ENCODE measurements around the gene ING5.
A peak's percentile ranks its signal among the peaks of the same experiment; 100 is the strongest.

ING5 gene

DNA sequence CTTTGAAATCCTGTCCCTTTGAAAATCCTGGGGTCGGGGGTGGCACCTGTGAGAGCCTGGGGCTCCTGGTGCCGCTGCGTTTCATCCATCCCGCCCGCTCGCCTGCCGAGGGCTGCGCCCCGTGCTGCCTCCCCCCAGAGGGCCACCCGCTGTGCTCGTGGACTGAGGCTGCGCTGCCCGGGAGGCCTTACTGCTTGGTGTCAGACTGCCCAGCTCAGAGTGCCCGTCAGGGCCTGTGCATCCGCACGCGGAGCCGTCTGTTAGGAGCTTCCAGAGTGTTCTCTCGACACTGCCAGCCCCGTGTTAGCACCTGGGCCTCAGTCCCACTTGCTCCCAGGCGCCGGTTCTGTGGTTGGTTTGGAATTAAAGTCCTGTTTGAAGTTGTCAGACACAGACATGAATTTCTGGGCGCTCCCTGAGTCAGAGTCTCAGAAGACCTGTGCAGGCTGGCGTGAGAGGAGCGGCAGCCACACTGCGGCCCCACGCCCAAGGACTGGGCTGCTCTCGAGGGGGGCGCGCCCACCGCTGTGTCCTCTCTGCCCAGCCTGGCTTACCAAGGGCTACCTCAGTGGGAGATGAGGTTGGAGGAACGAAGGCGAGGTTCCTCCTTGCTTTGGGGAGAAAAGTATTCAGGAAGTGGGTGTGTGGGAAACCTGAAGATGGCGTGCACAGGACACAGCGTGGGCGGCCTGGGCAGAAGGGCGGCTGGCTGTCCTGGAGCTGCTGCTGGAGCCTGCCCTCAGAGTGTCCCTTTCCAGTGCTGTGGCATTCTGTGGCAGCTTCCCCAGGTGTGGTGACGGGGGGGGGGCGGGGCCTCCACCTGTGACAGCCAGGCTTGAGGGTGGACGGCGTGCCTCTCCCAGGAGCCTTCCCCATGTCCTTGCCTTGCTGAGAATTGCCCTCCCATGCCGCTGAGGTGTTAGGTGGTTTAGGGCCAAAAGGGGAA lies 29.3 kb upstream of the ING5 start:
- DNase-seq (ENCODE audit: low read depth in 2 of 2), result no peak

- no peak for DNase-seq (ENCODE audit: low read depth in 2 of 2)
Observed at GRCh38 chr2:241673189-241673663, 28.6 kb upstream of the ING5 start.

DNA sequence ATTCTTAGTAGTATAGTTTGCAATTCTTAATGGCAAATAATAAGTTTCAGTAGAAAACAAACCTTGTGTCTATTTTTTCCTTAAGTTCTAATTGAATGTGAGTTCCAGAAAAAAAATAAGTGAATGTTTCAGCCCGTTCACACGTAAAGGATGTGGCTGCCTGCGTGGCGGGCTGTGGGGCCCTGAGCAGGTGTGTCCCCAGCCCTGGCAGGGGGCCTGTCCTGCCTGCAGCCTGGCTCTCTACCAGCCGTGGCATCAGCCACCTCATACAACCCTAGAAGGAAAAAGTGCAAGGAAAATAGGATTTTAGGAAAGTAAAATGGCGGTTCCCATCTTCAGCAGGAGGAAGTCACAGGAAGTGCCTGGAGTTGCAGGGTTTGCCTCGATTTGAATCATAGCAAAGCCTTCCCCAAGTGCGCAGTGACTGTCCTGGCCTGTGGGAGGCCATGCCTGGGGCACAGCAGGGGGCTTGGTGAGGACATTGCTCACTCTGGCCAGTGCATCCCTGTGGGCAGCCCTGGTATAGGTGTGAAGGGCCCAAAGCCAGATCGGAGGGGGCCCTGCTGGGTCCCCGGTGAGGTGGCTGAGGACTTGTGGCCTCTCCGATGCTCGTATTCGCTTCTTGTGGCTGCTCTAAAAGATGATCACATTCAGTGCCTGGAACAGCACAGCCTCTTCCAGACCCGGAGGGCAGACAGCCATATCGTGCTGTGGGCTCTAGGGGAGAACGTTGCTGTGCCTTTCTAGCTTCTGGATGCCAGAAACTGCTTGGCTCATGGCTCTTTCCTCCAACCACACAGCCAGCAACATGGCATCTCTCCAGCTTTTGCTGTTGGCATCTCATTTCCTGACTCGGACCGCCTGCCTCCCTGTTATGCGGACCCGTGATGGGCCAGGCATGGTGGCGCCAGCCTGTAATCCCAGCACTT lies 27.8 kb upstream of the ING5 start:
- DNase-seq (ENCODE audit: low read depth in 2 of 2), result no peak

GRCh38 chr2:241675885-241676284 lies 26.0 kb upstream of the ING5 start:
- DNase-seq (ENCODE audit: low read depth in 2 of 2), result no peak

- DNase-seq (ENCODE audit: low read depth in 2 of 2), result no peak
Observed at GRCh38 chr2:241676665-241677064, 25.2 kb upstream of the ING5 start.

DNA sequence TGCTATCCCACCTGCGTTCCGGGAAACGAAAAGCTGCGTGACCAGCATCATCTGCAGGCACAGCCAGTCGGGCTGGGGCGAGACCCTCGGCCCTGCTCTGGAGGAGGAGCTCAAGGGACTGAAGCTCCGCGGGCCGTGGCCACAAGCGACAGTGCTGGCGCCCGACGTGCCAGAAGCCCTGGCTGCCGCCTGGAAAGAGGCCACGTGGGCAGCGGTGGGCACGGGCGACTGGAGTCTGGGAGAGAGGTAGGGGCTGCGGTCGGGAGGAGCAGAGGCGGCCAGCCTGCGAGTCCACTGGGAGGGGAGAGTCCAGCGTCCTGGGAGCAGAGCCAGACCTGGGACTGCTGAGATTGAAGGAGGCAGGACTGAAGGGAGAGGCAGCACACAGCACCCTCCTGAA lies 24.4 kb upstream of the ING5 start:
- DNase-seq (ENCODE audit: low read depth in 2 of 2), result no peak

- no peak for DNase-seq (ENCODE audit: low read depth in 2 of 2)
Observed at GRCh38 chr2:241678307-241678706, 23.5 kb upstream of the ING5 start.

DNA sequence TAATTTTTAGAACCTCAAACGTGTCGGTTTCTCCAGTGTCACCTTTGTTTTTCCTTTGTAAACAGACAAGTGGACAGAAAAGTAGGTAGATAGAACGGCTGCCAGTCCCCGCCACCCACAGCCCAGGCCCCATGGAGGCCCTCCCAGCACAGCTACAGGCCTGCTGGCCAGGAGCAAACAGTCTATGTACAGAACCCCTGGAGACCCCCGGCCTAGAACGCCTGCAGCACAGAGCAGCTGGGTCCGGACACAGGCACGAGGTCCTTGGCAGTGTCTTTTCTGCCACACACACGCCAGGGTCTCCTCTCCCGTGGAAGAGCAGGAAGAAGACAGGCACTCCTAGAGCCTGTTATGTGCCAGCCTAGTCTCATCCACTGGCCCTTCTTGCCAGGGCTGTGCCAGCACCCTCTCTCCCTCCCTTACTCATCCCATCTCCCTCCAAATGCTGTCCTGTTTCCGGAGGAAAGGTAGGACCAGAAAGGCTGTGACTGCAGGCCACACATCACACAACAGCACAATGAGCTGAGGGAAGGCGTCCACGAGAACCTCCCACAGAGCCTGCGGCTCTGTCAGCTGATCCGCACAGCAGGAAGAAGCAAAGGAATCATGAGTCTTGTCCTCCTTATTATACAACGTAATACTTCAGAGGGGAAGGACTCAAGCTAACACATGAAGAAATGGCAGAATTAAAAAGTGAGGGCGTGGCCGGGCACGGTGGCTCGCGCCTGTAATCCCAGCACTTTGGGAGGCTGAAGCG lies 22.9 kb upstream of the ING5 start:
- DNase-seq (ENCODE audit: low read depth in 2 of 2), result no peak

DNA sequence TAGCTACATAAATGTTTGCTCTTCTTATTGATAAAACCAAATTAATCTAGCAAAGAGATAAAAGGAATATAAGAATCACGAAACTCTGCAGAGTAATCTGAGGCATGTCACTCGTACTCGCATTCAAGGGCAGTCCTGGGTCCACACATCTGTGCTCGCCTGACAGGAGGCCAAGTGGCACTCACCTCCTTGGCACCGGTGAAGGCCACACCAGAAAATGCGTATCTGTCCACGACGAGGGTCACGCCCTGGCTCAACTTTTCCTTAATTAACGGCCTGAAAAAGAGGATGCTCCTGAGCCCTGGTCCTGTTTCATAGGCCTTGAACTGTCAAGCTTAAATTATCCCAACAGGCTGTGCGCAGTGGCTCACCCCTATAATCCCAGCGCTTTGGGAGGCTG lies 21.8 kb upstream of the ING5 start:
- DNase-seq (ENCODE audit: low read depth in 2 of 2), result no peak

DNA sequence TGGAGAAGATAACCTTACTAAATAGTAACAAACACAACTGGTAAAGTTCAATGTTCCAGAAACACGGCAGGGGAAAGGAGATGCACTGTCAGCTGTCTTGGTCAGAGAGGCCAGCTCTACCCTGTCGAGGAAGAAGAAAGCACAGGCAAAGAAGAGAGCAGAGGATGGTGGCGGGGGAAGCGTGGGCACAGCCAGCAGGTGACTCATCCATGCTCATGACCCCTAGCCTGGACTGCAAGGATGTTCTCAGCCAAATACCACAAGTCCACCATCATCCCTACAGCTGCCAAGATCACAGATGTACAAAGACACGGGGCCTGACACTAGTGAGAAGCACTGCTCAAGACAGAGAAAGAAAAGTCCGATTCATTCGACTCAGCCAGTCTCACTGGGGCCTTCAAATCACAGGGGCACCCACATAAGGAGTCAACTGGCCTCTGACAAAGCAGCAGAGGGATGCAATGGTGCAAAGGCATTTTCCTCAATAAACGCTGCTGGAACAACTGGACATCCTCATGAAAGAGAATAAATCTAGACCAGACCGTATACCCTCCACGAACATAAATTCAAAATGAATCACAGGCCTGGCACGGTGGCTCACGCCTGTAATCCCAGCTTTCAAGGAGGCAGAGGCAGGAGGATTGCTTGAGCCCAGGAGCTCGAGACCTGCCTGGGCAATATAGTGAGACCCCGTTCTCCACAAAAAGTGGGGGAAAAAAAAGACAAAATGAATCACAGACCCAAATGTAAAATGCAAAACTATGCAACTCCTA lies 20.8 kb upstream of the ING5 start:
- no peak for DNase-seq (ENCODE audit: low read depth in 2 of 2)

DNA sequence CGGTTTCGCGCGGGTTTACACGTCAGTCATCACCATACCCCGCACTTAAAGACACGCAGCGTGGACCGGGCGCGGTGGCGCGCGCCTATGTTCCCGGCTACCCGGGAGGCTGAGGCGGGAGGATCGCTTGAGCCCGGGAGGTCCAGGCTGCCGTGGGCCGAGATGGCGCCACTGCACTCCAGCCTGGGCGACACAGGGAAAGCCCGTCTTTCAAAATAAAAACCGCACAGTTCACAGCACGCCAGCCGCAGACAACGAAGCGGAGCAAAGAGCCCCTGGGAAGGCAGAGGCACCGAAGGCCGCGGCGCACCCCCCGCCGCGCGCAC lies 15.6 kb upstream of the ING5 start:
- no peak for DNase-seq (ENCODE audit: low read depth in 2 of 2)

GRCh38 chr2:241686650-241687425 lies 15.0 kb upstream of the ING5 start, which contains the start of gene DTYMK:
TSS of gene DTYMK (minus strand) at chr2:241686815. CDS start at chr2:241686783, 32 bp downstream.
- DNase-seq (ENCODE audit: low read depth in 2 of 2), result peak; percentile 89 to 95

DNA sequence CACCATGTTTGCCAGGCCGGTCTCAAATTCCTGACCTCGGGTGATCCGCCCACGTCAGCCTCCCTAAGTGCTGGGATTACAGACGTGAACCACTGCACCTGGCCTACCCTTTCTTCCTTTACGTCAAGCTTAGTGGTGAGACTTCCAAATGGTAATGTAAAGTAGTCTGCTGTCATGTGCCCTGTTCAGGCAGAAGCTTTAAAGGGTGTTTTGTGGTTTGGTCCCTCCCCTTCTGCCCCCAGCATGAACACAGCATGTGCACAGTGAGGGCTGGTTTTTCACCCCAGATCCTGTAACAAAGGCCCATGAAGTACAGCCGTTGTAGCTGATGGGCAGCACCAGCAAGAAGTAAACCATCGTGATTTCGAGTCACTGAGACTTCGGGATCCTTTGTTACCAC lies 12.5 kb upstream of the ING5 start:
- DNase-seq (ENCODE audit: low read depth in 2 of 2), result peak in 1 of 2 donors; percentile 36

DNA sequence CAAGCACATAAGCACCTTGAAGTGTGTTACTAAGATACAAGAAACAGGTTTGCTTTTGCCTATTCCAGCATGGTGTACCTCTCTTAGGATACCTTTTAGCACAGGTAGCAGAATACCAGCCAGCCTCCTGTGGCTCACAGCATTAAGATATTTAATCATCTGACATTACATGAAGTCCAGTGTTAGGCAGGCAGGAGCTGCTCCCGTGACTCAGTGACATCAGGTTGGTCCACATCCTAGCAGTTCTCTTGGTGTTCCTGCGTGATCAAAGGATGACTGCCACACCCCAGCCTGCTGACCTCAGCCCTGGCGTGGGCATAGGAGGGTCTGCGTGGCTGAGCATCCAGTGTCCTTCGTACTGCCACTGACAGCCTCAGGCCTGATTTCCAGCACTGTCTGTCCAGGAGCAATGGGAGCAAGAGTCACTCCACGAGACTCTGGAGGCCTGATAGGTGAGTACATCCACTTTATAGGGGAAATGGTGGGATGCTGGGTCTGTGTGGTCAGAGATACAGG lies 11.6 kb upstream of the ING5 start:
- no peak for DNase-seq (ENCODE audit: low read depth in 2 of 2)

DNA sequence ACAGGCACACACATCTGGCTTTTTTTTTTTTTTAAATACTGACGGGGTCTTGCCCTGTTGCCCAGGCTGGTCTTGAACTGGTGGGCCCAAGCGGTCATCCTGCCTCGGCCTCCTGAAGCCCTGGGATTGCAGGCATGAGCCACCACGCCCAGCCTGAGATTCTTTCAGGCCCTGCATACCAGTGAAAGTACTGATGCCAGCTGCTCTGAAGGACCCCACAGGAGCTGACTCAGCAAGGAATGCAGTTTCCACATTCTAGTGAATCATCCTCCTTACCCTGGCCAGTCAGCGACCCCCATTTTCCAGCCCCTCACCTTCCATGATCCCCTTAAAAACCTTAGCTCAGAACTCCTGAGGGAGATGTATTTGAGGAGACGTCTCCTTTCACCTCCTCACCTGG lies 9.4 kb upstream of the ING5 start:
- no peak for DNase-seq (ENCODE audit: low read depth in 2 of 2)

DNA sequence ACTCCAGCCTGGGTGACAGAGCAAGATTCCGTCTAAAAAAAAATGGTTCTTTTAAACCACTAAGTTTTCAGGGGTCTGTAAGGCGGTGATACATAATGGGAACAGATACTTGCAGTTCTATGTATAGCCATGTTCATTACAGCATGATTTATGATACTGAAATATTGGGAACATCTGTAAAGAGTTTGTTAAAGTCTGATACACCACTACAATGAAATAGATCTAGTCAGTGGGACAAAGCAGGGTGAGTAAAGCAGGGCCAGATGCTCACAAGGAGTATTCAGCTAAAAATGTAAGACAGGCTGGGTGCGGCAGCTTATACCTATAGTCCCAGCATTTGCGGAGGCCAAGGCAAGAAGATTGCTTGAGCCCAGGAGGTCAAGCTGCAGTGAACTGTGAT lies 6.2 kb upstream of the ING5 start:
- no peak for DNase-seq (ENCODE audit: low read depth in 2 of 2)

DNA sequence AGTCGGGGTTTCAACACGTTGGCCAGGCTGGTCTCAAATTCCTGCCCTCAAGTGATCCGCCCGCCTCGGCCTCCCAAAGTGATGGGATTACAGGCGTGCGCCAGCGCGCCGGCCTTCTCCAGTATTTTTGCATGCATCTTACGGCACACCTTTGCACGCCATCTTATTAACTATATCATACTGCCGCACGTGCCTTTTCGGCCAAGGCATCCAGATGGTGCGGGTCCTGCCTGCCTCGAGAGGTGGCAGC lies 765 bp upstream of the ING5 start:
- DNase-seq (ENCODE audit: low read depth in 2 of 2), result no peak

GRCh38 chr2:241702155-241703031 lies 554 bp downstream of the ING5 start:
- peak; percentile 85 to 89 for DNase-seq (ENCODE audit: low read depth in 2 of 2)

DNA sequence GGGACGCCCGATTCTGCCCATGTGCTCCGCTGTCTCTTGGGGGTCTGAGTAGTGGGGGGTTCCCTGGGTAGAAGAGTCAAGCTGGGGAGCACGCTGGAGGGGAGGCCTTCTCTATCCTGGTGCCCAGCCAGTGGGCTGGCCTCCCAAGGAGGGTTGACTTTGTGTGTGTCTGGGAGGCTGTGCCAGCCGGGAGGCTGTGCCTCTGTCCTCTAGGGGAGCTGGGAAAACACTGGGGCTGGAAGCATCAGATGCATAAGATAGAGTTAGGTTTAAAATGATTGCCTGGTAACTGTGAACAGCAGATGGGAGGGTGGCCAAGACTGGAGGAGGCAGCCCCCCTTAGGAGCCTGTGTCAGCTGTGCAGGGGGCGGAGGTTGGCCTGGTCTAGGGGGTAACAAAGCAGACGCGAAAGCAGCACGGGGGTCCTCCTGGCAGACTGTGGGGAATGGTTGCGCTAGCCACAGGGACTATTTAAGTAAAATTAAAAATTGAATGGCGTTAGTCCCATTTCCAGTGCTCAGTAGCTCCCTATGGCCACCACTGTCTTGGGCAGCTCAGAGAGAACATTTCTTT lies 1.3 kb downstream of the ING5 start:
- no peak for DNase-seq (ENCODE audit: low read depth in 2 of 2)

All from stimulated activated CD4-positive, alpha-beta T cell treated with anti-CD3 and anti-CD28 coated beads, Interleukin-1b, Interleukin-23, amount 100 ng/mL, for 4 hours (primary cell).